ENCODE data around the gene CDH23.

- TF ChIP-seq CTCF (IDR thresholded peaks at IDR 0.05), result no peak
- TF ChIP-seq POLR2A (IDR thresholded peaks at IDR 0.05), result no peak
Observed at GRCh38 chr10:71829171-71829570, 432.5 kb downstream of the CDH23 start.
